ENCODE results near the gene CRYGA. TPM values are rescaled to one million over a fixed set of nuclear protein-coding genes. Genes with fewer than 3 reads are reported as not detected.
"Not testable (repeated sequence)": the region's sequence is repeated elsewhere in the genome, so short reads cannot be mapped to it uniquely, and the experiment has no call there.

The CRYGA gene
- total RNA-seq, 2 donors from 2014 or later: not detected

DNA sequence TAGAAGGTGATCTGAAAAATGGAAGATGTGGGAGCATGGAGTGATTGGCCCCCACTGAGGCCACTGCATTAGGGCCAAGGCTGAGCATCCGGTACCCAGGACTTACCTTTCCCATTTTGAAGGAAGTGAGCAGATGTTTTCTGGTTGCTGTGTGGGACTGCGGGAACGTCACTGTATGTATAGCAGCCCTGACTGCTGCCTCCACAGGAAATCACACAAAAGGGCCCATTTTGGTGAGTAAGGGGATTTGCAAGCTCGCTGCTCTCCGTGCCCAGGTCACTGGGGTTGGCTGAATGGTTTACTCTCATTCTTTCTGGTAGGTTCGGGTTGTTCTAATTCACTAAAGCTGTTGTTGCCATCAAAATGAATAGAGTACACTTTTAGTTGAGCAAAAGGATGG, 17.4 kb downstream of the CRYGA start, which contains the start of gene CRYGB:
Gene CRYGB, minus strand, starts transcription at position 153 of the 400 bp plus-strand sequence. Its CDS starts 38 bp downstream, at position 115.
- Histone ChIP-seq H3K27ac (no peak within 1 kb of the TSS), H3K27me3 (replicated peaks; ENCODE audit: insufficient read depth) (no peaks in the 10 kb centered on the region), H3K9me3 (no peaks in the 10 kb centered on the region), H3K4me3 (no peak within 1 kb of the TSS), H3K4me1 (replicated peaks) (no peaks in the 10 kb centered on the region), H3K36me3 (no peaks in the 10 kb centered on the region)
- intact Hi-C loops (cut with DNase I): no loop called here
- TF ChIP-seq POLR2AphosphoS5 (IDR thresholded peaks at IDR 0.05) (no peak), POLR2A (IDR thresholded peaks at IDR 0.05) (no peak)
- TF ChIP-seq, protein P1, sequence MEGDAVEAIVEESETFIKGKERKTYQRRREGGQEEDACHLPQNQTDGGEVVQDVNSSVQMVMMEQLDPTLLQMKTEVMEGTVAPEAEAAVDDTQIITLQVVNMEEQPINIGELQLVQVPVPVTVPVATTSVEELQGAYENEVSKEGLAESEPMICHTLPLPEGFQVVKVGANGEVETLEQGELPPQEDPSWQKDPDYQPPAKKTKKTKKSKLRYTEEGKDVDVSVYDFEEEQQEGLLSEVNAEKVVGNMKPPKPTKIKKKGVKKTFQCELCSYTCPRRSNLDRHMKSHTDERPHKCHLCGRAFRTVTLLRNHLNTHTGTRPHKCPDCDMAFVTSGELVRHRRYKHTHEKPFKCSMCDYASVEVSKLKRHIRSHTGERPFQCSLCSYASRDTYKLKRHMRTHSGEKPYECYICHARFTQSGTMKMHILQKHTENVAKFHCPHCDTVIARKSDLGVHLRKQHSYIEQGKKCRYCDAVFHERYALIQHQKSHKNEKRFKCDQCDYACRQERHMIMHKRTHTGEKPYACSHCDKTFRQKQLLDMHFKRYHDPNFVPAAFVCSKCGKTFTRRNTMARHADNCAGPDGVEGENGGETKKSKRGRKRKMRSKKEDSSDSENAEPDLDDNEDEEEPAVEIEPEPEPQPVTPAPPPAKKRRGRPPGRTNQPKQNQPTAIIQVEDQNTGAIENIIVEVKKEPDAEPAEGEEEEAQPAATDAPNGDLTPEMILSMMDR (IDR thresholded peaks at IDR 0.05): no peak
- DNase-seq (ENCODE audit: low spot score): no peak
- WGBS: 86% methylated on average over 6 of the region's 6 CpGs

DNA sequence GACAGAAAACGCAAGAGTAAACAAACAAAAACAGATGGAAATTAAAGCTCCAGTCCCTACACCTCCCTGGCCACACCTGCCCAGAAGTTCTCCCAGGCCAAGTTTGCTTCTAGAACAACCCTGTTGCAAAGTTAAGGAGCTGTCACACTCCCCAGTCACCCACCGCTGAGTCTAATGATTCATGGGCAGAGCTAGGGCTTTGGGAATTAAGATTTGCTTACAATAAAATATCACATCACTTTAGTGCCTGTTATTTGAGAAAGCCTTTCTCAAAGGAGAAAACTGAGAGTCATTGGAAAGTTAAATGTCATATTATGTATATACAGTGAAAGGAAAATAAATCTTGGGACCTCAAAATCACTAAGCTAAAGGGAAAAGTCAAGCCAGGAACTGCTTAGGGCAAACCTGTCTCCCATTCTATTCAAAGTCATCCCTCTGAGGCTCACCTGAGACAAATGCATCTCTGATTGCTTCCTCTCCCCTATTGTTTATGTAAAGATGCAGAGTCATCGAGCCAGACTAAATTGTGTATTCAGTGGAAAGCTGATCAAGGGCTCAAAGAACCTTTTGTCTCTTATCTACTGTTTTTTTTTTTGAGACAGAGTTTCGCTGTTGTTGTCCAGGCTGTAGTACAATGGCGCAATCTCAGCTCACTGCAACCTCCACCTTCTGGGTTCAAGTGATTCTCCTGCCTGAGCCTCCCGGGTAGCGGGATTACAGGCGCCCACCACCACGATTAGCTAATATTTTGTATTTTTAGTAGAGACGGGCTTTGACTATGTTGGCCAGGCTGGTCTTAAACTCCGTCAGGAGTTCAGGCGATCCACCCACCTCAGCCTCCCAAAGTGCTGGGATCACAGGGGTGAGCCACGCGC, 20.2 kb downstream of the CRYGA start:
- no peak for DNase-seq (ENCODE audit: low spot score)
- no peaks in the 10 kb centered on the region for H3K36me3 ChIP-seq
- H3K4me3 ChIP-seq: no peak overlapping the region
- intact Hi-C loops (cut with DNase I): no loop called here
- H3K27me3 ChIP-seq (replicated peaks; ENCODE audit: insufficient read depth): no peaks in the 10 kb centered on the region
- 72% methylated on average over 14 of the region's 14 CpGs for WGBS
- H3K4me1 ChIP-seq (replicated peaks): no peaks in the 10 kb centered on the region
- H3K27ac ChIP-seq: no peak overlapping the region
- TF ChIP-seq, protein P1 (IDR thresholded peaks at IDR 0.05): no peak
- TF ChIP-seq POLR2A (IDR thresholded peaks at IDR 0.05) (no peak), POLR2AphosphoS5 (IDR thresholded peaks at IDR 0.05) (no peak)
- no peaks in the 10 kb centered on the region for H3K9me3 ChIP-seq

- Histone ChIP-seq H3K4me3 (no peak overlapping the region), H3K27ac (no peak overlapping the region), H3K27me3 (replicated peaks; ENCODE audit: insufficient read depth) (no peaks in the 10 kb centered on the region), H3K36me3 (no peaks in the 10 kb centered on the region), H3K4me1 (replicated peaks) (no peaks in the 10 kb centered on the region), H3K9me3 (no peaks in the 10 kb centered on the region)
- 23% methylated on average over 8 of the region's 8 CpGs for WGBS
- DNase-seq (ENCODE audit: low spot score): no peak
- TF ChIP-seq POLR2AphosphoS5 (IDR thresholded peaks at IDR 0.05) (no peak), POLR2A (IDR thresholded peaks at IDR 0.05) (no peak)
- TF ChIP-seq, protein P1 (IDR thresholded peaks at IDR 0.05): no peak
- intact Hi-C loops (cut with DNase I): no loop called here
These were observed 21.0 kb downstream of the CRYGA start for GRCh38 chr2:208142240-208142924.

- Histone ChIP-seq H3K36me3 (no peaks in the 10 kb centered on the region), H3K9me3 (no peaks in the 10 kb centered on the region), H3K27me3 (replicated peaks; ENCODE audit: insufficient read depth) (no peaks in the 10 kb centered on the region), H3K4me1 (replicated peaks) (no peaks in the 10 kb centered on the region), H3K4me3 (no peak overlapping the region), H3K27ac (no peak overlapping the region)
- intact Hi-C loops (cut with DNase I): no loop called here
- no peak for DNase-seq (ENCODE audit: low spot score)
- 90% methylated on average over 18 of the region's 18 CpGs for WGBS
- TF ChIP-seq POLR2AphosphoS5 (IDR thresholded peaks at IDR 0.05): no peak
- TF ChIP-seq, protein P1 (IDR thresholded peaks at IDR 0.05): no peak
- TF ChIP-seq POLR2A (IDR thresholded peaks at IDR 0.05): no peak
These were observed 23.9 kb downstream of the CRYGA start for GRCh38 chr2:208139447-208139846.

DNA sequence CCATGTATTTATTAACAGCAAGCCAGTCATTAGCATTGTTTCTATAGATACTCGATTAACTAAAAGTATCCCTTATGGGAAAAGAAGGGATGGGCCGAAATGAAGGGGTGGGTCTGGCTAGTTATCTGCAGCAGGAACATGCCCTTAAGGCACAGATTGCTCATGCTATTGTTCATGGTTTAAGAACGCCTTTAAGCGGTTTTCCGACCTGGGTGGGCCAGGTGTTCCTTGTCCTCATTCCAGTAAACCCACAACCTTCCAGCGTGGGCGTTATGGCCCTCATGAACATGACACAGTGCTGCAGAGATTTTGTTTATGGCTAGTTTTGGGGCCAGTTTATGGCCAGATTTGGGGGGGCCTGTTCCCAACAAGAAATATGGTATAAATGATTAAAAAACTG, 25.1 kb downstream of the CRYGA start:
- H3K4me1 ChIP-seq (replicated peaks); H3K27ac ChIP-seq; DNase-seq (ENCODE audit: low spot score); intact Hi-C loops (cut with DNase I); H3K27me3 ChIP-seq (replicated peaks; ENCODE audit: insufficient read depth); H3K4me3 ChIP-seq; H3K9me3 ChIP-seq; H3K36me3 ChIP-seq: not testable (repeated sequence)
- 82% methylated on average over 7 of the region's 7 CpGs for WGBS

Data from prostate gland (tissue), 2 donors.